Nephron progenitor cell (in vitro differentiated cells): ENCODE measurements around the gene TMEM247.

Experiments
- DNase-seq: peaks from one replicate; pipeline ENCODE4 v3.0.0; 2021
- H3K27ac Mint-ChIP-seq: 2 replicates; pipeline ENCODE4 v1.8.0; 2021; ENCODE audit warnings: mild to moderate bottlenecking, moderate library complexity, mixed read lengths
- H3K27me3 Mint-ChIP-seq: 2 replicates; pipeline ENCODE4 v1.8.0; 2021; ENCODE audit warnings: mild to moderate bottlenecking, low read depth, mixed read lengths; ENCODE audit not compliant: poor library complexity
- H3K36me3 Mint-ChIP-seq: 2 replicates; pipeline ENCODE4 v1.8.0; 2021; ENCODE audit warnings: low read depth, mixed read lengths
- H3K4me1 Mint-ChIP-seq: 2 replicates; pipeline ENCODE4 v1.8.0; 2021; ENCODE audit warnings: mixed read lengths
- H3K4me3 Mint-ChIP-seq: 2 replicates; pipeline ENCODE4 v1.8.0; 2021; ENCODE audit warnings: mild to moderate bottlenecking, moderate library complexity, mixed read lengths
- H3K9me3 Mint-ChIP-seq: 2 replicates; pipeline ENCODE4 v1.8.0; 2021; ENCODE audit warnings: mild to moderate bottlenecking, moderate library complexity, mixed read lengths
- CTCF ChIP-seq: fragments of 200-600 bp; sonication (generic); IDR thresholded peaks from 2 replicates; pipeline ENCODE4 v1.5.0; 2021; ENCODE audit warnings: antibody characterized with exemption

Gene TMEM247

GRCh38 chr2:46441838-46442712, 37.3 kb upstream of the TMEM247 start:
- Mint-ChIP-seq H3K4me1 (no peaks in the 10 kb centered on the region), H3K36me3 (no peaks in the 10 kb centered on the region), H3K9me3 (peaks cover 9% of the 10 kb centered on the region), H3K27me3 (peaks cover 13% of the 10 kb centered on the region), H3K27ac (no peak overlapping the region), H3K4me3 (no peak overlapping the region)
- no peak for DNase-seq
- no peak for TF ChIP-seq CTCF

- Mint-ChIP-seq H3K27me3 (peaks cover 23% of the 10 kb centered on the region), H3K27ac (no peak overlapping the region), H3K36me3 (no peaks in the 10 kb centered on the region), H3K4me3 (no peak overlapping the region), H3K9me3 (peaks cover 9% of the 10 kb centered on the region), H3K4me1 (no peaks in the 10 kb centered on the region)
- DNase-seq: no peak
- TF ChIP-seq CTCF: no peak
These were observed 34.6 kb upstream of the TMEM247 start for GRCh38 chr2:46444732-46445131.

GRCh38 chr2:46445556-46445955, 33.8 kb upstream of the TMEM247 start:
- Mint-ChIP-seq H3K9me3 (peaks cover 9% of the 10 kb centered on the region), H3K36me3 (no peaks in the 10 kb centered on the region), H3K27ac (no peak overlapping the region), H3K4me1 (no peaks in the 10 kb centered on the region), H3K4me3 (no peak overlapping the region), H3K27me3 (peaks cover 18% of the 10 kb centered on the region)
- no peak for TF ChIP-seq CTCF
- no peak for DNase-seq

GRCh38 chr2:46446871-46447568, 32.3 kb upstream of the TMEM247 start:
- TF ChIP-seq CTCF: no peak
- no peak for DNase-seq
- no peaks in the 10 kb centered on the region for H3K36me3 Mint-ChIP-seq
- no peak overlapping the region for H3K27ac Mint-ChIP-seq
- H3K4me1 Mint-ChIP-seq: no peaks in the 10 kb centered on the region
- peaks cover 9% of the 10 kb centered on the region for H3K9me3 Mint-ChIP-seq
- peaks cover 13% of the 10 kb centered on the region for H3K27me3 Mint-ChIP-seq
- H3K4me3 Mint-ChIP-seq: no peak overlapping the region

- Mint-ChIP-seq H3K9me3 (peaks cover 9% of the 10 kb centered on the region), H3K36me3 (no peaks in the 10 kb centered on the region), H3K27ac (no peak overlapping the region), H3K4me1 (no peaks in the 10 kb centered on the region), H3K27me3 (peaks cover 13% of the 10 kb centered on the region), H3K4me3 (no peak overlapping the region)
- no peak for TF ChIP-seq CTCF
- no peak for DNase-seq
These were observed 31.7 kb upstream of the TMEM247 start for GRCh38 chr2:46447649-46448048.
